Stimulated activated CD8-positive, alpha-beta memory T cell treated with anti-CD3 and anti-CD28 coated beads, Interleukin-4, amount 100 ng/mL, for 48 hours (primary cell): ENCODE data around the gene EBF3.
A peak's percentile ranks its signal among the peaks of the same experiment; 100 is the strongest.

Source experiments
- DNase-seq: peaks from one replicate; pipeline ENCODE4 v3.0.0-alpha.2; 2020

Gene EBF3

GRCh38 chr10:129970465-129971364 is 6.6 kb upstream of the EBF3 start:
- no peak for DNase-seq

GRCh38 chr10:129969911-129970464 is 5.9 kb upstream of the EBF3 start:
- no peak for DNase-seq

- DNase-seq = no peak
Observed at GRCh38 chr10:129969184-129969910, 5.3 kb upstream of the EBF3 start.

GRCh38 chr10:129968853-129969183 is 4.7 kb upstream of the EBF3 start:
- peak; percentile 74 for DNase-seq

GRCh38 chr10:129968020-129968852 is 4.2 kb upstream of the EBF3 start:
- DNase-seq = no peak

GRCh38 chr10:129967579-129968019 is 3.5 kb upstream of the EBF3 start:
- no peak for DNase-seq

- no peak for DNase-seq
Observed at GRCh38 chr10:129966889-129967578, 3.0 kb upstream of the EBF3 start.

GRCh38 chr10:129966370-129966888 is 2.4 kb upstream of the EBF3 start:
- no peak for DNase-seq

- DNase-seq = no peak
Observed at GRCh38 chr10:129965959-129966358, 1.9 kb upstream of the EBF3 start.

- no peak for DNase-seq
Observed at GRCh38 chr10:129965425-129965808, 1.3 kb upstream of the EBF3 start.

- no peak for DNase-seq
Observed at GRCh38 chr10:129964611-129965424, 744 bp upstream of the EBF3 start.

- DNase-seq = no peak
Observed at GRCh38 chr10:129962872-129963640, 1.0 kb downstream of the EBF3 start.

- DNase-seq = no peak
Observed at GRCh38 chr10:129962031-129962871, 1.8 kb downstream of the EBF3 start.

GRCh38 chr10:129961157-129961701 is 2.8 kb downstream of the EBF3 start:
- DNase-seq = no peak

- no peak for DNase-seq
Observed at GRCh38 chr10:129960481-129961156, 3.5 kb downstream of the EBF3 start.

- no peak for DNase-seq
Observed at GRCh38 chr10:129959544-129960480, 4.3 kb downstream of the EBF3 start.
